Epithelial cell of esophagus (primary cell): ENCODE measurements around the gene IMPDH2.

Experiments
- DNase-seq: peaks from one replicate; pipeline ENCODE4 v3.0.0; 2010; ENCODE audit warnings: low read depth
- H3K4me3 ChIP-seq: 2 replicates; pipeline ENCODE4 v1.5.1; 2011; ENCODE audit warnings: mild to moderate bottlenecking, low read length, control low read depth
- TF ChIP-seq, protein P1 (sequence below): IDR thresholded peaks from 2 replicates; pipeline ENCODE4 v1.5.1; 2011; ENCODE audit warnings: low read depth, mild to moderate bottlenecking, low read length, control low read depth, inconsistent platforms; ENCODE audit not compliant: insufficient read depth; ENCODE audit errors: missing control alignments

Gene IMPDH2

DNA sequence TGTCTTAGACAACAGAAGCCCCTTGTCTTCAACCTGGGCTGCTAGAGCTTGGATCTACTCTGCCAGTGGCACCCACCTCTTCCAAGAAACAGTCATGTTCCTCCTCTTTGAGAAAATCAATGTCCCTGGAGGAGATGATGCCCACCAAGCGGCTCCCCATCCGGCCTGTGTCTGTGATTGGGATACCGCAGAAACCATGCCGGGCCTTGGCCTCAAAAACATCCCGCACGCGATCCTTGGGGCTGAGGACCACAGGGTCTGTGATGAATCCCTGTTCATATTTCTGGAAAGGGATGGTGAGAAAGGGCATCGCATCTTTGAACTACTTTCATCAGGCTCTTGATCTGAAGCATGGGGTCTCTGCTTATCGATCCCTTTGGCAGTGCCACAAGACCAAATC, 1.6 kb downstream of the IMPDH2 start:
- TF ChIP-seq, protein P1, sequence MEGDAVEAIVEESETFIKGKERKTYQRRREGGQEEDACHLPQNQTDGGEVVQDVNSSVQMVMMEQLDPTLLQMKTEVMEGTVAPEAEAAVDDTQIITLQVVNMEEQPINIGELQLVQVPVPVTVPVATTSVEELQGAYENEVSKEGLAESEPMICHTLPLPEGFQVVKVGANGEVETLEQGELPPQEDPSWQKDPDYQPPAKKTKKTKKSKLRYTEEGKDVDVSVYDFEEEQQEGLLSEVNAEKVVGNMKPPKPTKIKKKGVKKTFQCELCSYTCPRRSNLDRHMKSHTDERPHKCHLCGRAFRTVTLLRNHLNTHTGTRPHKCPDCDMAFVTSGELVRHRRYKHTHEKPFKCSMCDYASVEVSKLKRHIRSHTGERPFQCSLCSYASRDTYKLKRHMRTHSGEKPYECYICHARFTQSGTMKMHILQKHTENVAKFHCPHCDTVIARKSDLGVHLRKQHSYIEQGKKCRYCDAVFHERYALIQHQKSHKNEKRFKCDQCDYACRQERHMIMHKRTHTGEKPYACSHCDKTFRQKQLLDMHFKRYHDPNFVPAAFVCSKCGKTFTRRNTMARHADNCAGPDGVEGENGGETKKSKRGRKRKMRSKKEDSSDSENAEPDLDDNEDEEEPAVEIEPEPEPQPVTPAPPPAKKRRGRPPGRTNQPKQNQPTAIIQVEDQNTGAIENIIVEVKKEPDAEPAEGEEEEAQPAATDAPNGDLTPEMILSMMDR = no peak
- peak overlapping the region; percentile 97 for H3K4me3 ChIP-seq
- DNase-seq = no peak

DNA sequence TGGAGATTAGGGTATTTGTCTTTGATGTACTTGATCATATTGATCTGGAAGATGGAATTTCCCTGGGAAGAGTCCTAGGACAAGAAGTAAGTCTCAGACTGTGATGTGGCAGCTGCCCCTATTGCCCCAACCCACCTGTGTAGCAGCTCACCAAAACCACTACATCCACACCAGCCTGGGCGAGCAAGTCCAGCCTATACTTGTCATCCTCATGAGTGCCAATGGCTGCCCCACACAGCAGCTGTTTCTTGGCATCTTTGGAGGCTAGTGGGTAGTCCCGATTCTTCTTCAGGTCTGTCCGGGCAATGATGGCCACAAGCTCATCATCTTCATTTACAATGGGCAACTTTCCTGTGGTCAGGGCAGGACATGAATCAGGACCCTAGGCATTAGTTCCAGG, 2.7 kb downstream of the IMPDH2 start:
- TF ChIP-seq, protein P1 = no peak
- H3K4me3 ChIP-seq = no peak overlapping the region
- DNase-seq = no peak

DNA sequence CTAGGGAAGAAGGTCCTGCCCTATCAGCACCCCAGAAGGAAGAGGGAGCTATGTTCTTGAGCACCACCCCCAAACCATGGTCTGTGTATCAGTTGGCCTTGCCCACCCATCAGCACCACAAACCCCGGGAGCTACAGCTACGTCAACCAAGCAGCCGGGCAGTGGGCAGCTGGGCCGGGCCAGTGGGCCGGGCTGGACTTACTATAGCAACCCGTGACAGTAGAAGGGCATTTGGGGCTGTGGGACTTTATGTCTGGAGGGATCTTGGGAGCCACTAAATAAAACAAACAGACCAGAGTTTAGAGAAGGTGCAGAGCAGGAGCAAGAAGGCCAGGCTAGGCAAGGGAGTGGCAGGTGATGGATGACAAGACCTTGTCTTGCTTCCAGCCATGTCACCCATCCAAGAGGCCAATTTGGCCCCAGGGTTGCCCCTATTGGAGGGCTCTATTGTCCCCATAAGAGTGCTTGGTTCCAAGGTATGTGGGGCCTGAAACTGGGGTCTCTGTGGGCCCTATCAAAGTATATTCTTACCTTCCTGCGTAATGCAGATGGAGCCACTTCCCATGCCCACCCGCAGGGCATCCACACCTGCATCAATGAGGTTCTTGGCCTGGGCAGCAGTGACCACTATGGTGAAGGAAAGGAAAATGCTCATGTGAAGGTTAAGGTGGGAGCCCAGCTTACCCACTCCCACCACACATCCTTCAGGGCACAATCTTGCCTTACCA, 3.2 kb downstream of the IMPDH2 start:
- no peak for DNase-seq
- TF ChIP-seq, protein P1 = no peak
- H3K4me3 ChIP-seq = no peak overlapping the region

DNA sequence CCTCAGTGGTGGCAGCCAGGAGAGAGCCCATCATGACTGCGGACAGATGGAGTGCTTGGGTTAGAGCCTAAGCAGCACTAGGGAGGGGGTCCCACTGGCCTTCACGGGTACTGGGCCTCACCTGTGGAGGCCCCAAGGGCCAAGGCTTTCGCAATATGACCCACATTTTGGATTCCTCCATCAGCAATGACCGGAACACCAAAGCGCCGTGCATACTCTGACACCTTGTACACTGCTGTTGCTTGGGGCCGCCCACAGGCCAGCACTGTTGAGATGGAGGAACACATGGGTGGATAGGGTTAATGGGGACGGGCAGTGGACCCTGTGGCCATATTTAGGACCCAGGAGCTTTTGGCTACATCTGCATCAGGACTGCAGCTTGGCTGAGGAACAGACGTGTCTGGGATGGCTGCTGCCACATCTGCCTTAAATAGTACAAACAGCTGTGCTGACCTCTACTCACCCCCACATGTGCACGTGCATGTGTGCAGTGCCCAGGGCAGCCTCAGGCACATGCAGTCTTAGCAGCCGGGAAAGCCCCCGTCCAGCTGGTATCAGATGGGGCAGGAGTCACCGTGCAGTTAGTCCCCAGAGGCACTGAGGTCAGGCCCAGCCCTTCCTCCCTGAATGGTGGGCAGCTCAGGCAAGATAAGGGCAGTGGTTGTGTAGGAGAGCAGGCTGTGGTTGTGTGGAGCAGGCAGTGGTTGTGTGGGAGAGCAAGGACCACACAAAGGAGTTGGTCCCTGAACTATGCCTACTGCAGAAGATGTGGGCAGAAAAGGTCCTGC, 4.0 kb downstream of the IMPDH2 start:
- no peak for DNase-seq
- H3K4me3 ChIP-seq = no peak overlapping the region

DNA sequence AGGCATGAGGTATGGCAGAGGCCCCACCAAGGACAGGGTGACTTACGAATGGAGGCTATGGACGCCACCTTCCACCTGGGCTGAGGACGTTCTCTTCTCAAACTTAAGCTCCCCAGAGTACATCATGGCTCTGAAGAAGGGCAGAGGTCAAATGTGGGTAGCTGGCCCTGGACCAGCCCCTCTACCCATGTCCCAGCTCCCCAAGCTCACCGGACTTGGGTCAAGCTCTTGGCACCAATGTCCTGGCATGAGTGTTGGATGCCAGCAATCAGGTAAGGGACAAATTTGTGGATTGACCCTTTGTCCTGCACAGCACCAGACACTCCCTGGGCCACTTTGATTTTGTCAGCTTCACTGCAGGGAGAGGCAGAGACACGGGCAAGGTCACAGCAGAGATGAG, 4.7 kb downstream of the IMPDH2 start:
- TF ChIP-seq, protein P1 = no peak
- H3K4me3 ChIP-seq = no peak overlapping the region
- DNase-seq = no peak

More for the DNA sequence above, 4.0 kb downstream of the IMPDH2 start:
- TF ChIP-seq, protein P1 = no peak

DNA sequence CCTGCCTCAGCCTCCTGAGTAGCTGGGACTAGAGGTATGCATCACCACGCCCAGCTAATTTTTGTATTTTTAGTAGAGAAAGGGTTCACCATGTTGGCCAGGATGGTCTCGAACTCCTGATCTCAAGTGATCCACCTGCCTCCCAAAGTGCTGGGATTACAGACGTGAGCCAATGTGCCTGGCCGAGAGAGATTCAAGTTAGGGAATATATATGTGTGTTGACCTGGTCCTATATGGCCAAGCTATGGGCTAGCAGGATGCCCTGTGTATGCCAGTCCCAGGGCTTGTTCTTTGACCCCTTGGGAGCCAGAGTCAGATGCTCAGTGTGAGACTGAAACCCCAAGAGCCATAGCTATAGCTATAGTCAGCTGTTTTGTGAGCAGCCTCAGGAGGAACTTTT, 5.4 kb downstream of the IMPDH2 start:
- no peak for DNase-seq
- H3K4me3 ChIP-seq = no peak overlapping the region
- TF ChIP-seq, protein P1 = no peak

DNA sequence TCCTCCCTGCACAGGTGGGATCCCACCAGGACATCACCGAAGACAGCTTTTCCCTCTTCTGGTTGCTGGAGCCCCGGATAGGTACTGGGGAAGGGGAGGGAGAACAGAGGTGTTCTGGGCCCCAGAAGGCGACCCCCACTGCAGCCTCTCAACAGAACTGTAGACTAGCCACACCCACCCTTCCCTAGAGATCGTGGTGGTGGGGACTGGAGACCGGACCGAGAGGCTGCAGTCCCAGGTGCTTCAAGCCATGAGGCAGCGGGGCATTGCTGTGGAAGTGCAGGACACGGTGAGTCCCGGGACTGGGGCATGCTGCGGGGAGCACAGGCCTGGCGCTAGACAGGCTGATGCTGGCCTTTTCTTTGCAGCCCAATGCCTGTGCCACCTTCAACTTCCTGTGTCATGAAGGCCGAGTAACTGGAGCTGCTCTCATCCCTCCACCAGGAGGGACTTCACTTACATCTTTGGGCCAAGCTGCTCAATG, 6.5 kb downstream of the IMPDH2 start:
- peak overlapping the region; percentile 85 for H3K4me3 ChIP-seq
- TF ChIP-seq, protein P1 = no peak
- no peak for DNase-seq
